Caco-2 (cell line): ENCODE results near the gene NSF. TPM values are rescaled to one million over a fixed set of nuclear protein-coding genes. Genes with fewer than 3 reads are reported as not detected.

ENCODE experiments used
- BruUV-seq: library from RNA; stranded (reverse); fragments of 400-500 nt; replicated peaks from 2 replicates; lab custom pipeline; 2021; lab: Mats Ljungman, UMichigan
- CTCF ChIA-PET: fragments of 300-600 bp; sonication (Branson Sonifier 250); formaldehyde crosslinking; loops from one replicate; lab custom pipeline; 2022; ENCODE audit warnings: antibody characterized with exemption; lab: Charles Lee
- POLR2A ChIA-PET: fragments of 300-600 bp; sonication (Branson Sonifier 250); formaldehyde crosslinking; loops from one replicate; lab custom pipeline; 2022; ENCODE audit warnings: antibody characterized with exemption; lab: Charles Lee
- DNase-seq, 2 experiments: peaks; one replicate each; pipeline versions ENCODE4 v3.0.0 to v3.0.0-alpha.2; 2020 to 2022
- H3K27me3 ChIP-seq: replicated peaks from 2 replicates; pipeline ENCODE4 v1.6.0; 2011; ENCODE audit warnings: low read length; ENCODE audit not compliant: control insufficient read depth, insufficient read depth
- H3K36me3 ChIP-seq: 2 replicates; pipeline ENCODE4 v1.5.1; 2011; ENCODE audit warnings: low read length; ENCODE audit not compliant: control insufficient read depth, insufficient read depth
- H3K4me1 ChIP-seq: fragments of 250-450 bp; sonication (Bioruptor Pico); 2 replicates; pipeline ENCODE4 v1.5.1; 2020; ENCODE audit warnings: mild to moderate bottlenecking
- H3K4me3 ChIP-seq: 2 replicates; pipeline ENCODE4 v1.5.1; 2011; ENCODE audit warnings: low read depth, mild to moderate bottlenecking, control low read depth, low read length
- H3K9me3 ChIP-seq: fragments of 250-450 bp; sonication (Bioruptor Pico); 2 replicates; pipeline ENCODE4 v1.5.1; 2020; ENCODE audit warnings: mild to moderate bottlenecking, moderate library complexity
- H3K27ac Mint-ChIP-seq: one replicate; pipeline ENCODE4 v1.8.0; 2022; ENCODE audit warnings: mixed read lengths; ENCODE audit not compliant: unreplicated experiment
- H3K27me3 Mint-ChIP-seq: one replicate; pipeline ENCODE4 v1.8.0; 2022; ENCODE audit warnings: mixed read lengths; ENCODE audit not compliant: insufficient read depth, unreplicated experiment
- H3K36me3 Mint-ChIP-seq: one replicate; pipeline ENCODE4 v1.8.0; 2022; ENCODE audit warnings: mild to moderate bottlenecking, mixed read lengths; ENCODE audit not compliant: insufficient read depth, unreplicated experiment
- H3K4me1 Mint-ChIP-seq: one replicate; pipeline ENCODE4 v1.8.0; 2022; ENCODE audit warnings: low read depth, mixed read lengths; ENCODE audit not compliant: unreplicated experiment
- H3K4me3 Mint-ChIP-seq: one replicate; pipeline ENCODE4 v1.8.0; 2022; ENCODE audit warnings: mild to moderate bottlenecking, moderate library complexity, mixed read lengths; ENCODE audit not compliant: unreplicated experiment
- H3K9me3 Mint-ChIP-seq: one replicate; pipeline ENCODE4 v1.8.0; 2022; ENCODE audit warnings: mixed read lengths; ENCODE audit not compliant: unreplicated experiment
- intact Hi-C: fragments of 100-400 bp; cut with micrococcal nuclease; formaldehyde crosslinking; loops from one replicate; pipeline ENCODE4 v1.10.0; 2022; ENCODE audit not compliant: unreplicated experiment
- total RNA-seq: library from RNA; stranded (reverse); gene quantifications from 2 replicates; pipeline ENCODE4 v1.2.3, GENCODE V29; 2022
- TF ChIP-seq, protein P1 (sequence below), 2 experiments: fragments of 200-600 bp in 1 of 2; IDR thresholded peaks; 1 replicate in 1 of 2; 2 replicates in 1 of 2; pipeline versions ENCODE4 v1.5.1 to v1.8.0; 2011 to 2022; ENCODE audit warnings: antibody characterized with exemption in 1 of 2, control low read depth in 1 of 2, inconsistent platforms in 1 of 2, low read depth in 1 of 2, low read length in 1 of 2, mild to moderate bottlenecking in 1 of 2, moderate library complexity in 1 of 2; ENCODE audit not compliant: insufficient read depth in 1 of 2, severe bottlenecking in 1 of 2, unreplicated experiment in 1 of 2

NSF gene
- total RNA-seq, 1 experiment from 2014 or later: 53.8 TPM

DNA sequence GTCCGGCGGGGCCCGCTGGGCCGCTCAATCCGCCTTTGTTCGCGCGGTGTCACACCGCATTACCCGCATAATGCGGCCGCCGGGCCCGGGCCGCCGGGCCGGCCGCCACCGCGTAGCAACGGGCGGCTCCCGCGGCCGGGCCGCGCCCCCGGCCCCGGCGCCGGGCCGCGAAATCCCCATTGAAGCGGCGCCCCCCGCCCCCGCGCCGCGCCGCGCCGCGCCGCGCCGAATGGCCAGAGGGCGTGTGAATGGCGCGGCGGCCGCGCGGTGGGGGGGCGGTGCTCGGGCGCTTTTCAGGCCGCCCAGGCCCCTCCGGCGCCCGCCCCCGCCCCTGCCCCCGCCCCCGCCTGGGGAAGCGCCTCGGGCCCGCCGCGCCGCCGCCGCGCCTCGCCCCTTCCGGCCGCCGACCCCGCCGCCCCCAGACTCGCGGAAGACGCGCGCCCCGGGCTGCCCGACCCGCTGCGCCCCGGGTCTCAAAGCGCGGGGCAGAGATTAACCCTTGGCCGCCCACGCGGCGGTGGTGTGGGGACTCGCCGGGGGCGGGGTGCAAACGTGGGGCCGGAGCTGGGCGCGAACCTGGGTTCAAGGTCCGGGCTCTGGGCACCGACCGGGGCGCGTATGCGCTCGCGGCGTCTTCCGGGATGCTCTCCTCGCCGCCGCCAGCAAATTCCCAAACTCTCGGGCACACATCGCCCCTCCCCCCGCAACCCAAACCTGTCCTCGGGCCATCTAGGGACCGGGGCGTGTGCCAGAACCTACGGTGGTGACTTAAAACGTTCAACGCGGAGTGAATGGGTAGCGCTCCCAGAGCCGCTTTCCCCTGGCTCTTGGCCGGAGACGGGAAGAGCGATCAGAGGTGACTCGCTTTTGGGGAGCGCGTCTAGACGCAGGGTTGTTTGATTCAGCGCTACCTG lies 181.3 kb downstream of the NSF start:
- H3K9me3 ChIP-seq: no peaks in the 10 kb centered on the region
- no peaks in the 10 kb centered on the region for H3K9me3 Mint-ChIP-seq
- H3K27ac Mint-ChIP-seq: peak overlapping the region; percentile 84
- H3K27me3 ChIP-seq: no peaks in the 10 kb centered on the region
- DNase-seq: peak; percentile 76 to 78
- H3K4me3 ChIP-seq: peak overlapping the region; percentile 72
- POLR2A ChIA-PET: interaction anchor here (1.0 kb wide), 1 partner anchor 14 kb away, joined by 4 read pairs; no protein-coding TSS in a partner anchor
- H3K4me1 ChIP-seq: peaks cover 19% of the 10 kb centered on the region
- H3K36me3 ChIP-seq: no peaks in the 10 kb centered on the region; the same call in 1 of the 2 replicates
- H3K4me1 Mint-ChIP-seq: no peaks in the 10 kb centered on the region
- peak overlapping the region; percentile 76 for H3K4me3 Mint-ChIP-seq
- BruUV-seq: TSS peak; percentile 94
- H3K27me3 Mint-ChIP-seq: no peaks in the 10 kb centered on the region
- CTCF ChIA-PET: no interaction called here
- TF ChIP-seq, protein P1, sequence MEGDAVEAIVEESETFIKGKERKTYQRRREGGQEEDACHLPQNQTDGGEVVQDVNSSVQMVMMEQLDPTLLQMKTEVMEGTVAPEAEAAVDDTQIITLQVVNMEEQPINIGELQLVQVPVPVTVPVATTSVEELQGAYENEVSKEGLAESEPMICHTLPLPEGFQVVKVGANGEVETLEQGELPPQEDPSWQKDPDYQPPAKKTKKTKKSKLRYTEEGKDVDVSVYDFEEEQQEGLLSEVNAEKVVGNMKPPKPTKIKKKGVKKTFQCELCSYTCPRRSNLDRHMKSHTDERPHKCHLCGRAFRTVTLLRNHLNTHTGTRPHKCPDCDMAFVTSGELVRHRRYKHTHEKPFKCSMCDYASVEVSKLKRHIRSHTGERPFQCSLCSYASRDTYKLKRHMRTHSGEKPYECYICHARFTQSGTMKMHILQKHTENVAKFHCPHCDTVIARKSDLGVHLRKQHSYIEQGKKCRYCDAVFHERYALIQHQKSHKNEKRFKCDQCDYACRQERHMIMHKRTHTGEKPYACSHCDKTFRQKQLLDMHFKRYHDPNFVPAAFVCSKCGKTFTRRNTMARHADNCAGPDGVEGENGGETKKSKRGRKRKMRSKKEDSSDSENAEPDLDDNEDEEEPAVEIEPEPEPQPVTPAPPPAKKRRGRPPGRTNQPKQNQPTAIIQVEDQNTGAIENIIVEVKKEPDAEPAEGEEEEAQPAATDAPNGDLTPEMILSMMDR (IDR thresholded peaks at IDR 0.05; ENCODE audit: insufficient read depth in 1 of 2, low read depth in 1 of 2, low read length in 1 of 2, severe bottlenecking in 1 of 2, unreplicated experiment in 1 of 2): no peak
- H3K36me3 Mint-ChIP-seq: peaks cover 11% of the 10 kb centered on the region
- intact Hi-C loops: no loop called here

DNA sequence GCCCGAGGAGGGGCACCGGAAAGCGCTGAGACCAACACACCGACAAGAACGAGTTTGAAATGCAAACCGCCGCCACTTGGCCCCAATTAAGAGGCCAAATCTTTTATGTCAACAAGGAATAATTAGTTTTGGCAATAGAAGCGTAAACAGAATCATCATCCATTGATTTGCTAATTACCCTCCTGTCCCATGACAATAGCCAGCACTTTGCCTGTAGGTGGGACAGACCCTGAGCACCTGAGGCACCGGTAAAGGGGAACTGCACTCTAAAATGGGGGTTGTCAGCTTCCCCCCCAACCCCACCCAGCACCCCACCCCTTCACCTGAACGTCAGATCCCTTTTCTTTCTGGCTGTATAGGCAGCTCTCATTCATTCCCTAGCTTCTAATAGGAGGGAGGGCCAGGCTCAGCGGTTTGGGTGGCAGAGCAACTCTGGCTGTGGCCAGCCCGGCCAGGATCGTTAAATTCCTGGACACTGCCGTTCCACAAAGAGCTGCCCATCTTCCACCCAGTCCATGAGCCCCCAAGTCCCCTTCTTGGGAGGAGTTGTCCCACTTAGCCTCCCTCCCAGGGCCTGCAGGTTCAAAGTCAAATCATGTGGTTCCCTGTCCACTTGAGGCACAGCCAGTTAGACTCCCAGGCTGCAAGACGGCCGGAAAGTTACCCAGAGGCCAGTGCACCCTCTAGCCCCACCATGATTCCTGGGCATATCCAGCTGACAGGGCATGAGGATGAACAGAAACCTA lies 182.2 kb downstream of the NSF start:
- TF ChIP-seq, protein P1 (IDR thresholded peaks at IDR 0.05; ENCODE audit: insufficient read depth in 1 of 2, low read depth in 1 of 2, low read length in 1 of 2, severe bottlenecking in 1 of 2, unreplicated experiment in 1 of 2): no peak
- H3K36me3 ChIP-seq: no peaks in the 10 kb centered on the region
- H3K27me3 ChIP-seq: no peaks in the 10 kb centered on the region
- H3K27ac Mint-ChIP-seq: peak overlapping the region; percentile 84
- H3K27me3 Mint-ChIP-seq: no peaks in the 10 kb centered on the region
- no peaks in the 10 kb centered on the region for H3K9me3 ChIP-seq
- H3K4me3 ChIP-seq: peak overlapping the region; percentile 72
- H3K9me3 Mint-ChIP-seq: no peaks in the 10 kb centered on the region
- no peaks in the 10 kb centered on the region for H3K4me1 Mint-ChIP-seq
- BruUV-seq: no TSS peak
- peaks cover 6% of the 10 kb centered on the region for H3K36me3 Mint-ChIP-seq
- ChIA-PET CTCF (no interaction called here), POLR2A (no interaction called here)
- H3K4me1 ChIP-seq: peaks cover 19% of the 10 kb centered on the region
- peak overlapping the region; percentile 73 for H3K4me3 Mint-ChIP-seq
- DNase-seq: no peak
- intact Hi-C loops: no loop called here

DNA sequence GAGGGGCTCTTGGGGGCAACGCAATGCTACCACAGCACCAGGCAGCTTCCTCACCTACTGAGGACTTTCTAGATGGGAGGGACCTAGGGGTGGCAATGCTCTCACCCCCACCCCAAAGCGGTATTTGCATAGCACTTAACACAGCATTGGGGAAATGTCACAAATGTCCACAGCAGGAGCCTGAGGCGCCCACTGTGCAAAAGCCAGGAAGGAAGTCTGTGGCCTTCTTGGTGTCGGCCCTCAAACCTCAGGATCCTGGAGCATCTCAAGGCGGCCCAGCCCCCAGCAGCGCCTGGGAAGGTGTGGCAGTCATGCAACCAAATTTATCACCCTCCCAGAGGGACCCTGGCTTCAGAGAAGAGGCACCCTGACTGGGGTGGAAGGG lies 182.7 kb downstream of the NSF start:
- no TSS peak for BruUV-seq
- CTCF ChIA-PET: no interaction called here
- Histone ChIP-seq H3K4me3 (no peak overlapping the region), H3K9me3 (no peaks in the 10 kb centered on the region), H3K4me1 (peaks cover 19% of the 10 kb centered on the region), H3K36me3 (no peaks in the 10 kb centered on the region), H3K27me3 (no peaks in the 10 kb centered on the region)
- H3K4me3 Mint-ChIP-seq: peak overlapping the region; percentile 73
- no peak for DNase-seq
- peaks cover 6% of the 10 kb centered on the region for H3K36me3 Mint-ChIP-seq
- TF ChIP-seq, protein P1 (IDR thresholded peaks at IDR 0.05; ENCODE audit: insufficient read depth in 1 of 2, low read depth in 1 of 2, low read length in 1 of 2, severe bottlenecking in 1 of 2, unreplicated experiment in 1 of 2): no peak
- intact Hi-C loops: no loop called here
- H3K9me3 Mint-ChIP-seq: no peaks in the 10 kb centered on the region
- H3K27ac Mint-ChIP-seq: peak overlapping the region; percentile 75
- H3K4me1 Mint-ChIP-seq: no peaks in the 10 kb centered on the region
- POLR2A ChIA-PET: no interaction called here
- H3K27me3 Mint-ChIP-seq: no peaks in the 10 kb centered on the region
